Activated B cell treated with CpG ODN at 0.5 μM for 24 hours (primary cell): ENCODE results near the gene NEK10. TPM values are rescaled to one million over a fixed set of nuclear protein-coding genes. Genes with fewer than 3 reads are reported as not detected.

ENCODE experiments used
- ATAC-seq: fragments of 200-7000 bp; cut with Tn5 transposase; one replicate; pipeline ENCODE4 v1.10.0; 2021; ENCODE audit warnings: low read depth, mild to moderate bottlenecking, moderate library complexity
- CTCF ChIA-PET: fragments of 350-600 bp; sonication (Branson Sonifier 250); formaldehyde crosslinking; loops from one replicate; lab custom pipeline; 2021; ENCODE audit warnings: antibody characterized with exemption; lab: Charles Lee
- POLR2A ChIA-PET: fragments of 350-600 bp; sonication (Branson Sonifier 250); formaldehyde crosslinking; loops from one replicate; lab custom pipeline; 2021; ENCODE audit warnings: antibody characterized with exemption; lab: Charles Lee
- DNase-seq: peaks from one replicate; pipeline ENCODE4 v3.0.0; 2022
- H3K27ac Mint-ChIP-seq: one replicate; pipeline ENCODE4 v1.8.0; 2020; ENCODE audit warnings: mixed read lengths
- H3K27me3 Mint-ChIP-seq: one replicate; pipeline ENCODE4 v1.8.0; 2021; ENCODE audit warnings: mixed read lengths
- H3K36me3 Mint-ChIP-seq: one replicate; pipeline ENCODE4 v1.8.0; 2021; ENCODE audit warnings: low read depth, mixed read lengths
- H3K4me1 Mint-ChIP-seq: one replicate; pipeline ENCODE4 v1.8.0; 2021; ENCODE audit warnings: mixed read lengths
- H3K4me3 Mint-ChIP-seq: one replicate; pipeline ENCODE4 v1.8.0; 2020; ENCODE audit warnings: mild to moderate bottlenecking, mixed read lengths
- H3K9me3 Mint-ChIP-seq: one replicate; pipeline ENCODE4 v1.8.0; 2020; ENCODE audit warnings: mixed read lengths
- CTCF ChIP-seq: fragments of 200-600 bp; IDR thresholded peaks from one replicate; pipeline ENCODE4 v1.8.0; 2022; ENCODE audit warnings: antibody characterized with exemption, mild to moderate bottlenecking
- intact Hi-C: fragments of 100-400 bp; cut with micrococcal nuclease; formaldehyde crosslinking; loops from one replicate; pipeline ENCODE4 v1.15.1; 2024
- total RNA-seq: library from RNA; stranded (reverse); gene quantifications from 2 replicates; pipeline ENCODE4 v1.2.3, GENCODE V29; 2022

The NEK10 gene
- total RNA-seq, 1 donor from 2014 or later = 0.84 TPM

GRCh38 chr3:27239951-27240350, 129.2 kb downstream of the NEK10 start:
- ATAC-seq = no peak
- TF ChIP-seq CTCF = no peak
- POLR2A ChIA-PET = no interaction called here
- no peak overlapping the region for H3K4me3 Mint-ChIP-seq
- H3K9me3 Mint-ChIP-seq = peaks cover 31% of the 10 kb centered on the region
- H3K36me3 Mint-ChIP-seq = peaks cover 3% of the 10 kb centered on the region
- H3K4me1 Mint-ChIP-seq = no peaks in the 10 kb centered on the region
- DNase-seq = no peak
- H3K27ac Mint-ChIP-seq = no peak overlapping the region
- intact Hi-C loops = no loop called here
- CTCF ChIA-PET = no interaction called here
- H3K27me3 Mint-ChIP-seq = no peaks in the 10 kb centered on the region

- TF ChIP-seq CTCF = no peak
- Mint-ChIP-seq H3K36me3 (no peaks in the 10 kb centered on the region), H3K4me3 (no peak overlapping the region), H3K9me3 (peaks cover 18% of the 10 kb centered on the region), H3K27me3 (no peaks in the 10 kb centered on the region), H3K27ac (no peak overlapping the region), H3K4me1 (no peaks in the 10 kb centered on the region)
- ChIA-PET POLR2A (no interaction called here), CTCF (no interaction called here)
- no peak for DNase-seq
- no peak for ATAC-seq
- intact Hi-C loops = no loop called here
Measured at GRCh38 chr3:27228805-27229204, 140.4 kb downstream of the NEK10 start.

GRCh38 chr3:27224197-27224596, 145.0 kb downstream of the NEK10 start:
- ATAC-seq (no peak), DNase-seq (no peak)
- Mint-ChIP-seq H3K9me3 (no peaks in the 10 kb centered on the region), H3K27ac (no peak overlapping the region), H3K27me3 (no peaks in the 10 kb centered on the region), H3K4me3 (no peak overlapping the region), H3K4me1 (no peaks in the 10 kb centered on the region), H3K36me3 (no peaks in the 10 kb centered on the region)
- TF ChIP-seq CTCF = no peak
- intact Hi-C loops = no loop called here
- ChIA-PET POLR2A (no interaction called here), CTCF (no interaction called here)

- POLR2A ChIA-PET = no interaction called here
- TF ChIP-seq CTCF = no peak
- H3K27me3 Mint-ChIP-seq = no peaks in the 10 kb centered on the region
- ATAC-seq (no peak), DNase-seq (no peak)
- no peak overlapping the region for H3K4me3 Mint-ChIP-seq
- H3K9me3 Mint-ChIP-seq = no peaks in the 10 kb centered on the region
- no peaks in the 10 kb centered on the region for H3K4me1 Mint-ChIP-seq
- intact Hi-C loops = no loop called here
- H3K36me3 Mint-ChIP-seq = no peaks in the 10 kb centered on the region
- CTCF ChIA-PET = no interaction called here
- H3K27ac Mint-ChIP-seq = no peak overlapping the region
Measured at GRCh38 chr3:27221264-27221932, 147.8 kb downstream of the NEK10 start.

GRCh38 chr3:27220166-27220565, 149.0 kb downstream of the NEK10 start:
- Mint-ChIP-seq H3K4me1 (no peaks in the 10 kb centered on the region), H3K36me3 (no peaks in the 10 kb centered on the region), H3K27me3 (no peaks in the 10 kb centered on the region), H3K4me3 (no peak overlapping the region), H3K9me3 (no peaks in the 10 kb centered on the region), H3K27ac (no peak overlapping the region)
- ChIA-PET CTCF (no interaction called here), POLR2A (no interaction called here)
- TF ChIP-seq CTCF = no peak
- ATAC-seq (no peak), DNase-seq (no peak)
- intact Hi-C loops = no loop called here
